Neural progenitor cell (in vitro differentiated cells): Measurements from ENCODE around the gene TLCD3B. TPM values are rescaled to one million over a fixed set of nuclear protein-coding genes. Genes with fewer than 3 reads are reported as not detected.
A peak's percentile ranks its signal among the peaks of the same experiment; 100 is the strongest.

Source experiments
- DNase-seq: peaks from one replicate; pipeline ENCODE4 v3.0.0-alpha.2; 2016; ENCODE audit warnings: low spot score
- H2AFZ ChIP-seq: fragments of 200-600 bp; sonication (generic); replicated peaks from 2 replicates; pipeline ENCODE4 v1.6.1; 2016; ENCODE audit warnings: antibody characterized with exemption
- H3F3A ChIP-seq: fragments of 200-600 bp; sonication (generic); 2 replicates; pipeline ENCODE4 v1.6.1; 2016; ENCODE audit warnings: antibody characterized with exemption, low read depth
- H3K27ac ChIP-seq: fragments of 200-600 bp; sonication (generic); 2 replicates; pipeline ENCODE4 v1.5.1; 2016; ENCODE audit warnings: mild to moderate bottlenecking
- H3K27me3 ChIP-seq: fragments of 200-600 bp; sonication (generic); 2 replicates; pipeline ENCODE4 v1.6.1; 2016; ENCODE audit warnings: mild to moderate bottlenecking, moderate library complexity
- H3K36me3 ChIP-seq: fragments of 200-600 bp; sonication (generic); 2 replicates; pipeline ENCODE4 v1.5.1; 2016
- H3K4me1 ChIP-seq: fragments of 200-600 bp; sonication (generic); 2 replicates; pipeline ENCODE4 v1.6.1; 2016; ENCODE audit warnings: mixed run types
- H3K4me2 ChIP-seq: fragments of 200-600 bp; sonication (generic); 2 replicates; pipeline ENCODE4 v1.6.1; 2016
- H3K4me3 ChIP-seq: fragments of 200-600 bp; sonication (generic); 2 replicates; pipeline ENCODE4 v1.5.1; 2016
- H3K79me2 ChIP-seq: fragments of 200-600 bp; sonication (generic); 2 replicates; pipeline ENCODE4 v1.6.1; 2016; ENCODE audit warnings: low read depth
- H3K9ac ChIP-seq: fragments of 200-600 bp; sonication (generic); 2 replicates; pipeline ENCODE4 v1.6.1; 2016
- H3K9me3 ChIP-seq: fragments of 200-600 bp; sonication (generic); 2 replicates; pipeline ENCODE4 v1.5.1; 2016; ENCODE audit warnings: low read depth
- H4K20me1 ChIP-seq: fragments of 200-600 bp; sonication (generic); 2 replicates; pipeline ENCODE4 v1.6.1; 2016; ENCODE audit warnings: low read depth
- H3K27ac Mint-ChIP-seq: 3 replicates; pipeline ENCODE4 v1.8.0; 2021; ENCODE audit warnings: mixed read lengths
- H3K27me3 Mint-ChIP-seq: 2 replicates; pipeline ENCODE4 v1.8.0; 2022; ENCODE audit warnings: low read depth, mild to moderate bottlenecking, inconsistent platforms, moderate library complexity, mixed read lengths; ENCODE audit not compliant: insufficient read depth
- H3K36me3 Mint-ChIP-seq: 3 replicates; pipeline ENCODE4 v1.8.0; 2021; ENCODE audit warnings: mixed read lengths
- H3K4me1 Mint-ChIP-seq: 3 replicates; pipeline ENCODE4 v1.8.0; 2021; ENCODE audit warnings: mixed read lengths
- H3K4me3 Mint-ChIP-seq: 3 replicates; pipeline ENCODE4 v1.8.0; 2021; ENCODE audit warnings: mild to moderate bottlenecking, moderate library complexity, mixed read lengths
- H3K9me3 Mint-ChIP-seq: 3 replicates; pipeline ENCODE4 v1.8.0; 2020; ENCODE audit warnings: mixed read lengths
- EZH2 ChIP-seq: fragments of 200-600 bp; sonication (generic); IDR thresholded peaks from 2 replicates; pipeline ENCODE4 v1.6.1; 2017; ENCODE audit warnings: antibody characterized with exemption, mild to moderate bottlenecking, moderate library complexity
- EZH2phosphoT487 ChIP-seq: fragments of 200-600 bp; sonication (generic); IDR thresholded peaks from 2 replicates; pipeline ENCODE4 v1.6.1; 2017; ENCODE audit warnings: antibody characterized with exemption
- total RNA-seq: library from RNA; depleted of rRNA; stranded (reverse); fragments of >200 nt; gene quantifications from 2 replicates; pipeline ENCODE4 v1.2.3, GENCODE V29; 2015; ENCODE audit warnings: low replicate concordance
- TF ChIP-seq, protein P1 (sequence below): fragments of 200-600 bp; sonication (generic); IDR thresholded peaks from 2 replicates; pipeline ENCODE4 v1.5.1; 2017; ENCODE audit warnings: antibody characterized with exemption, mild to moderate bottlenecking

The TLCD3B gene
- total RNA-seq, 1 donor from 2014 or later, result 2.4 TPM

DNA sequence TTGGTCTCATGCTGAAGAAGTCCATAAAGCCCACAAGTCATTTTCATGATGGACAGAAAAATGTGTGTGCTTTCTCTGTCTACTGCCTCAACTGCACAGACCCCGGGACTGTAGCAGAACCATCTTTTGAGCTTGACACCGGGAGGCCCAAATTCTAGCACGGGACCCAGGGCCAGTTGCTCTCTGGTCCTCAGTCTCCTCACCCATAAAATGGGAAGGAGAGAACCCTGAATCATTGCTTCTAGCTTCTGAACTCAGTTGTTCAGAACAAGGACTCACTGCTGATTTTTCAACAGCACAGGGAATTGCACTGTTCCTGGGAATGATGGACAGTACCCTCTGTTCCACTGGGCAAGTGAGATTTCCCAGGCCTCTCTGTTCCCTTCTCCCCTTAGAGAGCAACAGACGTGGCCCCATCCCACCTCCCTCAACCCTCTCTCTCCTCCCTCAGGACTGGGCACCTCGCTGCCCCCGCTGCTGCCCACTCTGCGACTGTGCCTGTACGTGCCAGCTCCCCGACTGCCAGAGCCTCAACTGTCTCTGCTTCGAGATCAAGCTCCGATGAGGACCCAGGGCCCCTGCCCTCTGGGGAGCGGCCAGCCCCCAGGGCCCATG is 32.3 kb upstream of the TLCD3B start:
- Histone ChIP-seq H3K27me3 (no peaks in the 10 kb centered on the region), H4K20me1 (peaks cover 27% of the 10 kb centered on the region), H3K27ac (peak overlapping the region; percentile 90), H3K79me2 (peaks cover 46% of the 10 kb centered on the region), H3K4me3 (peak overlapping the region; percentile 92), H3F3A (peaks cover 38% of the 10 kb centered on the region), H2AFZ (no peak overlapping the region), H3K9me3 (no peaks in the 10 kb centered on the region), H3K4me2 (peak overlapping the region; percentile 86), H3K4me1 (peaks cover 34% of the 10 kb centered on the region), H3K36me3 (peaks cover 10% of the 10 kb centered on the region), H3K9ac (no peak overlapping the region)
- Mint-ChIP-seq H3K4me1 (peaks cover 39% of the 10 kb centered on the region), H3K27ac (no peak overlapping the region), H3K9me3 (no peaks in the 10 kb centered on the region), H3K4me3 (peak overlapping the region; percentile 96), H3K27me3 (peaks cover 4% of the 10 kb centered on the region), H3K36me3 (peaks cover 20% of the 10 kb centered on the region)
- DNase-seq, result no peak
- no peak for TF ChIP-seq EZH2
- no peak for TF ChIP-seq EZH2phosphoT487
- TF ChIP-seq, protein P1, sequence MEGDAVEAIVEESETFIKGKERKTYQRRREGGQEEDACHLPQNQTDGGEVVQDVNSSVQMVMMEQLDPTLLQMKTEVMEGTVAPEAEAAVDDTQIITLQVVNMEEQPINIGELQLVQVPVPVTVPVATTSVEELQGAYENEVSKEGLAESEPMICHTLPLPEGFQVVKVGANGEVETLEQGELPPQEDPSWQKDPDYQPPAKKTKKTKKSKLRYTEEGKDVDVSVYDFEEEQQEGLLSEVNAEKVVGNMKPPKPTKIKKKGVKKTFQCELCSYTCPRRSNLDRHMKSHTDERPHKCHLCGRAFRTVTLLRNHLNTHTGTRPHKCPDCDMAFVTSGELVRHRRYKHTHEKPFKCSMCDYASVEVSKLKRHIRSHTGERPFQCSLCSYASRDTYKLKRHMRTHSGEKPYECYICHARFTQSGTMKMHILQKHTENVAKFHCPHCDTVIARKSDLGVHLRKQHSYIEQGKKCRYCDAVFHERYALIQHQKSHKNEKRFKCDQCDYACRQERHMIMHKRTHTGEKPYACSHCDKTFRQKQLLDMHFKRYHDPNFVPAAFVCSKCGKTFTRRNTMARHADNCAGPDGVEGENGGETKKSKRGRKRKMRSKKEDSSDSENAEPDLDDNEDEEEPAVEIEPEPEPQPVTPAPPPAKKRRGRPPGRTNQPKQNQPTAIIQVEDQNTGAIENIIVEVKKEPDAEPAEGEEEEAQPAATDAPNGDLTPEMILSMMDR, result no peak

DNA sequence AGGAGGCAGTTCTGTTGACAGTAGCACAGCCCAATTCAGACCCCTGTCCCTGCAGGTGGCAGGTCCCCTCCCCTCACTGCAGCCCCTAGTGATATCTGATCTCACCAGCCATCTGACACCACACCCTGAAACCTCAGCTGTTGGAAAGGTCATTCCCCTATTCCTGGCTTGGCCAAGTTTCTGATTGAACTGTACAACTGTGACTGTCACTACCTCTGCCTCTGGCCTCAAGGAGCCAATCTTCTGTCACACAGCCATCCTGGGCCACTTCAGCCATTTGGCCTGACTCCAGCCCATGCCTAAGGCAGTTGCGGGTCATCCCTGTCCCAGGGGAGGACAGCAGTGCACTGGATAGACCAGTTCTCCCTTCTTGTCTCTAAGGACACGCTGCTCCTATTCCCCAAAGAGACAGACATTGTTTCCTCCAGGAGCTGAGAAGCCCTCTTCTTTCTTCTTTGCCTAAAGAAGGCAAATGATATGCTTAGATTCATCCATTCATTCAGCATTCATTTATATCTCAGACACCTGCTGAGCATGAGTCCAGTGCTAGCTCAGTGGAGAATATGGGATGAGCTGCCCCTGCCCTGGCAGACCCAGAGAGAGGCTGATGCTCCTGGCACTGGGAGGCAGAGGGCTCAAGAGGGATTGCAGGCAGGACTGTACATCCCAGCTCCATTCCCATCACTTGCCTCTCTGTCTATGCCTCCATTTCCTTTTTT is 29.9 kb upstream of the TLCD3B start:
- Mint-ChIP-seq H3K36me3 (peaks cover 11% of the 10 kb centered on the region), H3K27ac (peak overlapping the region; percentile 92)
- no peak overlapping the region for H3K9ac ChIP-seq

DNA sequence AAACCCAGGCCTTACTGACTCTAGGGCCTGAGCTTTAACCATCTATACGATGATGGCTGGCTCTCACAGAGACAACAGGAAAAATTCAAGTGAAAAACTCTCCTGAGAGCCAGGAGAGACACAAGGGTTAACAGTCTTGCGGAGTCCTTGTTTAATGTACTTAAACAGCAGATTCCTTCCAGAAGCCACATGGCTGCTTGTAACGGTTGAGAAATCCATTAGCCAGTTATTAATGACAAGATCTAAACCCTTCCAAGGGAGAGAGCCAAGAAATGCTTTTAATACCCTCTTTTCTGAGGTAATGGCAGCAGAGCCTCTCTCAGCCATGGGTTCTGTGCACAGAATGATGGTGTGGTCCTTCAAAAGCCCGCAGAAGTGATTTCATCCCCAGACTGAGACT is 29.3 kb upstream of the TLCD3B start:
- no peak for TF ChIP-seq EZH2phosphoT487
- TF ChIP-seq, protein P1, result no peak
- TF ChIP-seq EZH2, result no peak
- Mint-ChIP-seq H3K4me3 (peak overlapping the region; percentile 67), H3K27ac (peak overlapping the region; percentile 92), H3K36me3 (peaks cover 11% of the 10 kb centered on the region), H3K27me3 (peaks cover 4% of the 10 kb centered on the region), H3K4me1 (peaks cover 23% of the 10 kb centered on the region), H3K9me3 (no peaks in the 10 kb centered on the region)
- Histone ChIP-seq H3K4me1 (peaks cover 22% of the 10 kb centered on the region), H3F3A (peaks cover 31% of the 10 kb centered on the region), H3K27ac (no peak overlapping the region), H4K20me1 (no peaks in the 10 kb centered on the region), H3K27me3 (no peaks in the 10 kb centered on the region), H3K79me2 (peaks cover 18% of the 10 kb centered on the region), H2AFZ (no peak overlapping the region), H3K4me2 (no peak overlapping the region), H3K36me3 (no peaks in the 10 kb centered on the region), H3K9me3 (no peaks in the 10 kb centered on the region), H3K9ac (no peak overlapping the region), H3K4me3 (no peak overlapping the region)
- DNase-seq, result no peak

More for the DNA sequence above, 29.9 kb upstream of the TLCD3B start:
- Histone ChIP-seq H4K20me1 (peaks cover 4% of the 10 kb centered on the region), H2AFZ (no peak overlapping the region), H3K4me2 (peak overlapping the region; percentile 15), H3K27ac (no peak overlapping the region), H3K27me3 (no peaks in the 10 kb centered on the region), H3K4me1 (peaks cover 22% of the 10 kb centered on the region), H3K36me3 (no peaks in the 10 kb centered on the region), H3K9me3 (no peaks in the 10 kb centered on the region), H3K79me2 (peaks cover 22% of the 10 kb centered on the region), H3K4me3 (no peak overlapping the region), H3F3A (peaks cover 31% of the 10 kb centered on the region)
- no peak for DNase-seq
- peaks cover 23% of the 10 kb centered on the region for H3K4me1 Mint-ChIP-seq
- peak overlapping the region; percentile 67 for H3K4me3 Mint-ChIP-seq
- H3K9me3 Mint-ChIP-seq, result no peaks in the 10 kb centered on the region
- peaks cover 4% of the 10 kb centered on the region for H3K27me3 Mint-ChIP-seq
- TF ChIP-seq, protein P1, result no peak
- TF ChIP-seq EZH2phosphoT487, result no peak
- TF ChIP-seq EZH2, result no peak
